ENCODE results near the gene ANKMY1.

The ANKMY1 gene

GRCh38 chr2:240437551-240437860 lies 120.3 kb downstream of the ANKMY1 start:
- DNase-seq (ENCODE audit: low read depth), result no peak
- no peak overlapping the region for H3K4me3 ChIP-seq (ENCODE audit: low read depth, low read length)
- no peak for TF ChIP-seq CTCF (IDR thresholded peaks at IDR 0.05; ENCODE audit: low read depth, low read length, missing control alignments)

- no peak overlapping the region for H3K4me3 ChIP-seq (ENCODE audit: low read depth, low read length)
- no peak for TF ChIP-seq CTCF (IDR thresholded peaks at IDR 0.05; ENCODE audit: low read depth, low read length, missing control alignments)
- no peak for DNase-seq (ENCODE audit: low read depth)
These were observed 120.9 kb downstream of the ANKMY1 start for GRCh38 chr2:240436683-240437550.

- no peak for TF ChIP-seq CTCF (IDR thresholded peaks at IDR 0.05; ENCODE audit: low read depth, low read length, missing control alignments)
- DNase-seq (ENCODE audit: low read depth), result no peak
- peak overlapping the region; percentile 43 for H3K4me3 ChIP-seq (ENCODE audit: low read depth, low read length)
These were observed 121.7 kb downstream of the ANKMY1 start for GRCh38 chr2:240435948-240436682.

- DNase-seq (ENCODE audit: low read depth), result no peak
These were observed 122.3 kb downstream of the ANKMY1 start, which contains the start of gene GPC1 for GRCh38 chr2:240435457-240435947. Gene GPC1 (plus strand): TSS chr2:240435663. CDS start chr2:240435919, 256 bp downstream.

DNA sequence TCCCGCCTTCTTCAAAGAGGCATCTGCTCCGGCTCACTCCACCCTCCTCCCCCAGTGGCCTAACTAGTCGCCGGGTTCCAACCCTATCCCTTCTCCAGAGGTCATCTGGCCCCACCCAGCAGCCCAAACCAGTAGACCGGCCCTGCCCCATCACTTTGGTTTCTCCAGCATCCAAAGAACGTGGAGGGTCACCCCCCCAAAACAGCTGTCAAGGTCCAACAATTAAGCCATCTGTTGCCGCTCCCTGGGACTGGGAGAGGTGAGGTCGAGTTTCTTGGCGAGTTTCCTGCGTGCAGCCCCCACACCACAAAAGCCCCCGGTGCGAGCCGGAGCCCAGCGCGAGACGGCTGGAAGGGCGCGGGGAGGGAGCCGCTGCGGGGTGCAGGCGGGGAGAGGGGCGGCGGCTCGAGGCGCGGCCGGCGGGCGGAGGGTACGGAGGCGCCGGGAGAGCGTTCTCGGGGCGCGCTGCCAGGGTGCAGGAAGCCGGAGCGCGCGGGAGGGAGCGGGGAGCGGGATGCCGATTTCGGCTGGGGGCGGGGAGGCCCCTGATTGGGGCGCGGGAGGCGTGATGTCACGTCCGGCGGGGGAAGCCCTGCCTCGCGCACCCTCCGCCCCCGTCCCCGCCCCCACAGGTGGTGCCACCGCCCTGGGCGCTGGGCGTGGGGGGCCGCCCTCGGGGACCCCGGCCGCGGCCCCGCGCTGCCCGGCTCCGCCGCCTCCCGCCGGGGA lies 122.9 kb downstream of the ANKMY1 start:
- DNase-seq (ENCODE audit: low read depth), result peak; percentile 19

More at GRCh38 chr2:240435457-240435947, 122.3 kb downstream of the ANKMY1 start, which contains the start of gene GPC1:
- peak within 1 kb of the TSS; percentile 45 for H3K4me3 ChIP-seq (ENCODE audit: low read depth, low read length)
- no peak for TF ChIP-seq CTCF (IDR thresholded peaks at IDR 0.05; ENCODE audit: low read depth, low read length, missing control alignments)

More for the DNA sequence above, 122.9 kb downstream of the ANKMY1 start:
- TF ChIP-seq CTCF (IDR thresholded peaks at IDR 0.05; ENCODE audit: low read depth, low read length, missing control alignments), result no peak
- peak overlapping the region; percentile 45 for H3K4me3 ChIP-seq (ENCODE audit: low read depth, low read length)

All from GM12864 (cell line).